Activated CD4-positive, alpha-beta T cell treated with anti-CD3 and anti-CD28 coated beads for 36 hours (primary cell): ENCODE measurements around the gene IFT88. TPM values are rescaled to one million over a fixed set of nuclear protein-coding genes. Genes with fewer than 3 reads are reported as not detected.

Experiments used
- ATAC-seq: fragments of 200-7000 bp; cut with Tn5 transposase; one replicate; pipeline ENCODE4 v1.10.0; 2021; ENCODE audit warnings: mild to moderate bottlenecking, moderate library complexity
- CTCF ChIA-PET: fragments of 350-600 bp; sonication (Branson Sonifier 250); formaldehyde crosslinking; loops from one replicate; lab custom pipeline; 2021; ENCODE audit warnings: antibody characterized with exemption; lab: Charles Lee
- POLR2A ChIA-PET: fragments of 350-600 bp; sonication (Branson Sonifier 250); formaldehyde crosslinking; loops from one replicate; lab custom pipeline; 2021; ENCODE audit warnings: antibody characterized with exemption, inconsistent platforms; lab: Charles Lee
- DNase-seq: peaks from one replicate; pipeline ENCODE4 v3.0.0-alpha.2; 2020
- H3K27ac Mint-ChIP-seq: one replicate; pipeline ENCODE4 v1.8.0; 2021; ENCODE audit warnings: mixed read lengths
- H3K27me3 Mint-ChIP-seq: one replicate; pipeline ENCODE4 v1.8.0; 2021; ENCODE audit warnings: mixed read lengths
- H3K36me3 Mint-ChIP-seq: one replicate; pipeline ENCODE4 v1.8.0; 2021; ENCODE audit warnings: low read depth, mixed read lengths
- H3K4me1 Mint-ChIP-seq: one replicate; pipeline ENCODE4 v1.8.0; 2021; ENCODE audit warnings: mixed read lengths
- H3K4me3 Mint-ChIP-seq: one replicate; pipeline ENCODE4 v1.8.0; 2021; ENCODE audit warnings: mild to moderate bottlenecking, moderate library complexity, mixed read lengths
- H3K9me3 Mint-ChIP-seq: one replicate; pipeline ENCODE4 v1.8.0; 2021; ENCODE audit warnings: low read depth, mixed read lengths
- intact Hi-C, 2 experiments: fragments of 100-400 bp; cut with DNase I in 1 of 2; cut with micrococcal nuclease in 1 of 2; formaldehyde crosslinking; loops; one replicate each; pipeline versions ENCODE4 v1.14.2 to v1.15.1; 2022 to 2024; cut with DNase I, micrococcal nuclease
- total RNA-seq, 2 experiments: library from RNA; stranded (reverse); gene quantifications; one replicate each; pipeline ENCODE4 v1.2.3, GENCODE V29; 2021

The IFT88 gene
- total RNA-seq, 2 experiments from 2014 or later: 4.7 to 4.8 TPM

GRCh38 chr13:20686863-20687579 lies 120.1 kb downstream of the IFT88 start:
- CTCF ChIA-PET: interaction anchor here (1.6 kb wide), 1 partner anchor 37 kb away, joined by 4 read pairs; no protein-coding TSS in a partner anchor
- Mint-ChIP-seq H3K9me3 (no peaks in the 10 kb centered on the region), H3K27me3 (no peaks in the 10 kb centered on the region), H3K27ac (no peak overlapping the region), H3K36me3 (no peaks in the 10 kb centered on the region), H3K4me1 (no peaks in the 10 kb centered on the region), H3K4me3 (no peak overlapping the region)
- DNase-seq (no peak), ATAC-seq (no peak)
- intact Hi-C loops: no loop called here
- POLR2A ChIA-PET: no interaction called here

GRCh38 chr13:20689291-20689690 lies 122.3 kb downstream of the IFT88 start:
- DNase-seq (no peak), ATAC-seq (no peak)
- Mint-ChIP-seq H3K9me3 (no peaks in the 10 kb centered on the region), H3K4me1 (no peaks in the 10 kb centered on the region), H3K36me3 (no peaks in the 10 kb centered on the region), H3K4me3 (no peak overlapping the region), H3K27me3 (no peaks in the 10 kb centered on the region), H3K27ac (no peak overlapping the region)
- intact Hi-C loops: no loop called here
- ChIA-PET POLR2A (no interaction called here), CTCF (interaction anchor here (1.0 to 1.3 kb wide), 3 partner anchors 9 to 21 kb away, joined by 3 to 4 read pairs (median 3); no protein-coding TSS in a partner anchor)

- Mint-ChIP-seq H3K36me3 (no peaks in the 10 kb centered on the region), H3K9me3 (no peaks in the 10 kb centered on the region), H3K27me3 (peaks cover 5% of the 10 kb centered on the region), H3K27ac (no peak overlapping the region), H3K4me3 (no peak overlapping the region), H3K4me1 (no peaks in the 10 kb centered on the region)
- no peak for ATAC-seq
- POLR2A ChIA-PET: no interaction called here
- CTCF ChIA-PET: no interaction called here
- DNase-seq: no peak
- intact Hi-C loops: no loop called here
Measured at GRCh38 chr13:20691616-20692015, 124.7 kb downstream of the IFT88 start.

GRCh38 chr13:20696073-20696472 lies 129.1 kb downstream of the IFT88 start:
- H3K9me3 Mint-ChIP-seq: no peaks in the 10 kb centered on the region
- intact Hi-C loops: no loop called here
- no peak overlapping the region for H3K27ac Mint-ChIP-seq
- ATAC-seq (no peak), DNase-seq (no peak)
- H3K4me1 Mint-ChIP-seq: no peaks in the 10 kb centered on the region
- ChIA-PET POLR2A (no interaction called here), CTCF (no interaction called here)
- peaks cover 24% of the 10 kb centered on the region for H3K27me3 Mint-ChIP-seq
- H3K36me3 Mint-ChIP-seq: no peaks in the 10 kb centered on the region
- H3K4me3 Mint-ChIP-seq: no peak overlapping the region

GRCh38 chr13:20699715-20700114 lies 132.8 kb downstream of the IFT88 start:
- Mint-ChIP-seq H3K4me1 (peaks cover 13% of the 10 kb centered on the region), H3K36me3 (no peaks in the 10 kb centered on the region), H3K9me3 (no peaks in the 10 kb centered on the region), H3K27me3 (peaks cover 31% of the 10 kb centered on the region), H3K27ac (no peak overlapping the region), H3K4me3 (no peak overlapping the region)
- ChIA-PET POLR2A (interaction anchor here (0.6 kb wide), 1 partner anchor 55 kb away, joined by 3 read pairs; no protein-coding TSS in a partner anchor), CTCF (no interaction called here)
- intact Hi-C loops: loop anchor here (5.0 to 10.0 kb wide), 5 partner anchors 73 to 973 kb away; partner anchors contain the start of genes GJB2 (in 2 of the 2), EEF1AKMT1 (in 1 of the 2), FGF9 (in 1 of the 2) and IFT88 (in 1 of the 2)
- ATAC-seq: no peak
- DNase-seq: no peak

- peaks cover 31% of the 10 kb centered on the region for H3K27me3 Mint-ChIP-seq
- intact Hi-C loops: loop anchor here (5.0 to 10.0 kb wide), 5 partner anchors 72 to 972 kb away; partner anchors contain the start of genes GJB2 (in 2 of the 2), EEF1AKMT1 (in 1 of the 2), FGF9 (in 1 of the 2) and IFT88 (in 1 of the 2)
- ATAC-seq: no peak
Measured at GRCh38 chr13:20700288-20700687, 133.3 kb downstream of the IFT88 start.

GRCh38 chr13:20701461-20701860 lies 134.5 kb downstream of the IFT88 start:
- Mint-ChIP-seq H3K9me3 (no peaks in the 10 kb centered on the region), H3K27me3 (peaks cover 26% of the 10 kb centered on the region), H3K36me3 (no peaks in the 10 kb centered on the region), H3K4me3 (no peak overlapping the region), H3K27ac (no peak overlapping the region), H3K4me1 (peaks cover 13% of the 10 kb centered on the region)
- ATAC-seq (no peak), DNase-seq (no peak)
- intact Hi-C loops: loop anchor here (5.0 to 10.0 kb wide), 5 partner anchors 71 to 971 kb away; partner anchors contain the start of genes GJB2 (in 2 of the 2), EEF1AKMT1 (in 1 of the 2), FGF9 (in 1 of the 2) and IFT88 (in 1 of the 2)
- ChIA-PET CTCF (interaction anchor here (1.3 to 5.0 kb wide), 2 partner anchors 9 to 207 kb away, joined by 4 to 28 read pairs; no protein-coding TSS in a partner anchor), POLR2A (no interaction called here)

More at GRCh38 chr13:20700288-20700687, 133.3 kb downstream of the IFT88 start:
- DNase-seq: no peak
- H3K27ac Mint-ChIP-seq: no peak overlapping the region
- POLR2A ChIA-PET: interaction anchor here (0.6 to 0.7 kb wide), 2 partner anchors 54 to 224 kb away, joined by 3 to 5 read pairs; no protein-coding TSS in a partner anchor
- no peaks in the 10 kb centered on the region for H3K36me3 Mint-ChIP-seq
- CTCF ChIA-PET: interaction anchor here (0.7 kb wide), 1 partner anchor 23 kb away, joined by 3 read pairs; no protein-coding TSS in a partner anchor
- peaks cover 13% of the 10 kb centered on the region for H3K4me1 Mint-ChIP-seq
- no peak overlapping the region for H3K4me3 Mint-ChIP-seq
- H3K9me3 Mint-ChIP-seq: no peaks in the 10 kb centered on the region

GRCh38 chr13:20702530-20702914 lies 135.6 kb downstream of the IFT88 start:
- Mint-ChIP-seq H3K27ac (no peak overlapping the region), H3K4me3 (peak overlapping the region; percentile 82), H3K36me3 (no peaks in the 10 kb centered on the region), H3K4me1 (peaks cover 13% of the 10 kb centered on the region), H3K27me3 (peaks cover 23% of the 10 kb centered on the region), H3K9me3 (no peaks in the 10 kb centered on the region)
- DNase-seq: no peak
- ChIA-PET CTCF (interaction anchor here (0.7 to 5.0 kb wide), 8 partner anchors 8 to 208 kb away, joined by 3 to 28 read pairs (median 4); partner anchors contain the start of gene CRYL1), POLR2A (no interaction called here)
- no peak for ATAC-seq
- intact Hi-C loops: loop anchor here (2.0 to 10.0 kb wide), 6 partner anchors 70 to 970 kb away; partner anchors contain the start of genes GJB2 (in 2 of the 2), EEF1AKMT1 (in 1 of the 2), FGF9 (in 1 of the 2) and IFT88 (in 1 of the 2)

GRCh38 chr13:20702915-20703779 lies 136.2 kb downstream of the IFT88 start, which contains the start of gene IL17D:
Gene IL17D, plus strand, starts transcription at chr13:20703699. Its CDS starts 303 bp downstream, at chr13:20704002.
- CTCF ChIA-PET: interaction anchor here (0.6 to 5.0 kb wide), 18 partner anchors 8 to 506 kb away, joined by 3 to 28 read pairs (median 3); partner anchors contain the start of genes CRYL1 and EEF1AKMT1
- peak; percentile 59 for DNase-seq
- peak; percentile 27 for ATAC-seq
- no peaks in the 10 kb centered on the region for H3K9me3 Mint-ChIP-seq
- intact Hi-C loops: loop anchor here (2.0 to 10.0 kb wide), 6 partner anchors 69 to 969 kb away; partner anchors contain the start of genes GJB2 (in 2 of the 2), EEF1AKMT1 (in 1 of the 2), FGF9 (in 1 of the 2) and IFT88 (in 1 of the 2)
- no peaks in the 10 kb centered on the region for H3K36me3 Mint-ChIP-seq
- peak within 1 kb of the TSS; percentile 63 for H3K27ac Mint-ChIP-seq
- peak within 1 kb of the TSS; percentile 82 for H3K4me3 Mint-ChIP-seq
- H3K4me1 Mint-ChIP-seq: peaks cover 13% of the 10 kb centered on the region
- POLR2A ChIA-PET: no interaction called here
- peaks cover 21% of the 10 kb centered on the region for H3K27me3 Mint-ChIP-seq

- Mint-ChIP-seq H3K4me1 (peaks cover 13% of the 10 kb centered on the region), H3K36me3 (no peaks in the 10 kb centered on the region), H3K27ac (no peak overlapping the region), H3K9me3 (no peaks in the 10 kb centered on the region), H3K4me3 (peak overlapping the region; percentile 58), H3K27me3 (peaks cover 21% of the 10 kb centered on the region)
- DNase-seq (peak; percentile 87), ATAC-seq (peak; percentile 89)
- intact Hi-C loops: loop anchor here (1.0 to 10.0 kb wide), 11 partner anchors 68 to 968 kb away; partner anchors contain the start of genes EEF1AKMT1 (in 2 of the 2), GJB2 (in 2 of the 2), IFT88 (in 2 of the 2) and CRYL1 (in 1 of the 2)
- CTCF ChIA-PET: interaction anchor here (0.6 to 5.0 kb wide), 14 partner anchors 9 to 507 kb away, joined by 3 to 28 read pairs (median 3); partner anchors contain the start of genes CRYL1 and EEF1AKMT1
- POLR2A ChIA-PET: no interaction called here
Measured at GRCh38 chr13:20703780-20704458, 137.0 kb downstream of the IFT88 start.
